Spleen (tissue), 7 donors: ENCODE data around the gene TRIM40.

Experiments
- CTCF ChIP-seq, 11 experiments: fragments of 200-600 bp in 7 of 11; fragments of 450-650 bp in 4 of 11; sonication (generic) in 4 of 11; IDR thresholded peaks in 8 of 11; conservative IDR thresholded peaks in 3 of 11; 1 replicate in 7 of 11; 2 replicates in 4 of 11; pipeline versions ENCODE4 v1.4.0 to v1.8.0; 2016 to 2021; ENCODE audit warnings: antibody characterized with exemption in 11 of 11, inconsistent platforms in 4 of 11, mild to moderate bottlenecking in 1 of 11
- POLR2A ChIP-seq, 3 donors: fragments of 450-650 bp; IDR thresholded peaks; one replicate each; pipeline ENCODE4 v1.5.1; 2017; ENCODE audit warnings: antibody characterized with exemption in 3 of 3, mild to moderate bottlenecking in 1 of 3
- POLR2AphosphoS5 ChIP-seq, 3 donors: sonication (generic); formaldehyde crosslinking; IDR thresholded peaks; one replicate each; pipeline ENCODE4 v1.5.1; 2017; ENCODE audit warnings: antibody characterized with exemption in 3 of 3
- donor health status: DM: no; HTN: no; CAD: no; lungs with moderate emphysema.
- donor health status: DM: no; HTN: no; CAD: no.
- donor health status: DM: no; HTN: no; CAD: no.

GRCh38 chr6:30154709-30155519 lies 19.0 kb downstream of the TRIM40 start:
- TF ChIP-seq CTCF (IDR thresholded peaks at IDR 0.05 in 8 of 11, conservative IDR thresholded peaks at IDR 0.05 in 3 of 11) (no peak), POLR2A (IDR thresholded peaks at IDR 0.05) (no peak), POLR2AphosphoS5 (IDR thresholded peaks at IDR 0.05) (no peak)
